H1 (cell line): ENCODE data around the gene ZNF227.

ENCODE experiments used
- ASH2L ChIP-seq: fragments of 200-600, 300-600 bp; sonication (generic); IDR thresholded peaks from one replicate; pipeline ENCODE4 v1.7.1; 2017; ENCODE audit warnings: low read length
- GABPA ChIP-seq: IDR thresholded peaks from 2 replicates; pipeline ENCODE4 v1.6.1; 2011; ENCODE audit warnings: mild to moderate bottlenecking, low read length, moderate library complexity, borderline replicate concordance; ENCODE audit not compliant: insufficient read depth
- SIN3A ChIP-seq, 2 experiments: IDR thresholded peaks in 1 of 2; conservative IDR thresholded peaks in 1 of 2; 2 replicates each; pipeline ENCODE4 v1.6.1; 2011 to 2012; ENCODE audit warnings: low read length in 2 of 2, improper control_type of control experiment in 1 of 2, low read depth in 1 of 2, mild to moderate bottlenecking in 1 of 2
- SIX5 ChIP-seq: IDR thresholded peaks from 2 replicates; pipeline ENCODE4 v1.6.1; 2011; ENCODE audit warnings: mild to moderate bottlenecking, low read depth, low read length
- SRF ChIP-seq: IDR thresholded peaks from 2 replicates; pipeline ENCODE4 v1.6.1; 2011; ENCODE audit warnings: mild to moderate bottlenecking, low read depth, low read length, moderate library complexity
- ZNF274 ChIP-seq: IDR thresholded peaks from 2 replicates; pipeline ENCODE4 v1.7.0; 2012; ENCODE audit warnings: low read length, borderline replicate concordance; ENCODE audit errors: extremely low read depth
- TF ChIP-seq, protein P1 (sequence below), 3 experiments: IDR thresholded peaks; 1 replicate in 2 of 3; 2 replicates in 1 of 3; pipeline versions ENCODE4 v1.5.1 to v1.6.1; 2011; ENCODE audit warnings: low read length in 3 of 3, mild to moderate bottlenecking in 3 of 3, inconsistent platforms in 2 of 3, low read depth in 1 of 3, moderate library complexity in 1 of 3; ENCODE audit not compliant: insufficient read depth in 1 of 3; ENCODE audit errors: control extremely low read depth in 1 of 3

DNA sequence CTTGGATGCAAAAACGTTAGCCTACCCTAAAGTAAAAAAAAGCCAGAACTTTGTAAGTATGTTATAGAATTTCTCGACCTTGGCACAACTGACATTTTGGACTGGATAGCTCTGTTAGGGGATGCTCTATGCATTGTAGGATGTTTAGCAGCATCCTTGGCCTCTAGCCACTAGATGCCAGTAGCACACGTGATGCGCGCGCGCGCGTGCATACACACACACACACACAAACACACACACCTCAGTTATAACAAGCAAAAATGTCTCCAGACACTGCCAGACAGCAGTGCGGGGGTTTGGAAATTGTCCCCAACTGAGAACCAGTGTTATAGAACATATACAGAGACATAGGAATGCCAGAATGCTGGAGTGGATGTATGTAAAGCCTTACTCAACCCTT lies 30.2 kb upstream of the ZNF227 start:
- TF ChIP-seq, protein P1, sequence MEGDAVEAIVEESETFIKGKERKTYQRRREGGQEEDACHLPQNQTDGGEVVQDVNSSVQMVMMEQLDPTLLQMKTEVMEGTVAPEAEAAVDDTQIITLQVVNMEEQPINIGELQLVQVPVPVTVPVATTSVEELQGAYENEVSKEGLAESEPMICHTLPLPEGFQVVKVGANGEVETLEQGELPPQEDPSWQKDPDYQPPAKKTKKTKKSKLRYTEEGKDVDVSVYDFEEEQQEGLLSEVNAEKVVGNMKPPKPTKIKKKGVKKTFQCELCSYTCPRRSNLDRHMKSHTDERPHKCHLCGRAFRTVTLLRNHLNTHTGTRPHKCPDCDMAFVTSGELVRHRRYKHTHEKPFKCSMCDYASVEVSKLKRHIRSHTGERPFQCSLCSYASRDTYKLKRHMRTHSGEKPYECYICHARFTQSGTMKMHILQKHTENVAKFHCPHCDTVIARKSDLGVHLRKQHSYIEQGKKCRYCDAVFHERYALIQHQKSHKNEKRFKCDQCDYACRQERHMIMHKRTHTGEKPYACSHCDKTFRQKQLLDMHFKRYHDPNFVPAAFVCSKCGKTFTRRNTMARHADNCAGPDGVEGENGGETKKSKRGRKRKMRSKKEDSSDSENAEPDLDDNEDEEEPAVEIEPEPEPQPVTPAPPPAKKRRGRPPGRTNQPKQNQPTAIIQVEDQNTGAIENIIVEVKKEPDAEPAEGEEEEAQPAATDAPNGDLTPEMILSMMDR (IDR thresholded peaks at IDR 0.05; ENCODE audit: control extremely low read depth in 1 of 3, insufficient read depth in 1 of 3, low read depth in 1 of 3, low read length in 3 of 3) = no peak
- TF ChIP-seq ZNF274 (no peak), ASH2L (no peak), SIN3A (conservative IDR thresholded peaks at IDR 0.05 in 1 of 2, IDR thresholded peaks at IDR 0.05 in 1 of 2; ENCODE audit: low read depth in 1 of 2, low read length in 2 of 2) (no peak), SRF (no peak), SIX5 (no peak), GABPA (no peak)
